HG03342 (cell line): Measurements from ENCODE around the gene YAE1.

ENCODE experiments used
- ATAC-seq: cut with Tn5 transposase; IDR thresholded peaks from one replicate; pipeline ENCODE4 v1.9.1; 2021; ENCODE audit warnings: mild to moderate bottlenecking, moderate library complexity; ENCODE audit not compliant: unreplicated experiment

Gene YAE1

DNA sequence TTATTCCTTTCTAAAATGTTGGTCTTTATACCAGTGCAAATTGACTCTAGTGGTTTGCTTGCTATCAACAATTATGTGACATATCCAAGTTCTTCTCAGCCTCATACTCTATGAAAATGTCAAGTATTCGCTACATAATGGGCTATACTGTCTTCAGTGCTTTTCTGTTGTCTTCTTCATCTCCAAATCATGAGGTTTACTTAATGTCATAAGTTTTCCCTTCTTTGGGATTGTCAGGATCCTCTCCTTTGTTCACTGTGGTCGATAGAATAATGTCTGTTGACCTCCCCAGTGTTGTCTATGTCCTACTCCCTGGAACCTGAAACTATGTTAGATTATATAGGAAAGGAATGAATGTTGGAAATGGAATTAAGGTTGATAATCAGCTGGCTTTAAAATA is 40.7 kb downstream of the YAE1 start:
- ATAC-seq, result no peak

DNA sequence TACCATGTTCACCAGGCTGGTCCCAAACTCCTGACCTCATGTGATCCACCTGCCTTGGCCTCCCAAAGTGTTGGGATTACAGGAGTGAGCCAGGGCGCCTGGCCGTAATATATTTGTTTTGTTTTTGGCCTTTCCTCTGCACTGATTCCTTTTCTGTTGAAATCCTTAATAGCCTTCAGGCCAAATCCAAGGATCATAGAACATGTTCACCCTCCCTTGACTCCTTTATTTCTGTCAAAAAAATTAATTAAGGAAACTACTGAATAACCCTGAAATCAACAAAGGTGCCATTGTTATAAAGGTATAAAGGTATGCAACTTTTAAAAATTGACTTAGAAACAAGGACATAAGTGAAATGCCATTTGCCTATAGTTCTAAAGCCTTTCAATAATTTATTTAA is 41.7 kb downstream of the YAE1 start:
- no peak for ATAC-seq

DNA sequence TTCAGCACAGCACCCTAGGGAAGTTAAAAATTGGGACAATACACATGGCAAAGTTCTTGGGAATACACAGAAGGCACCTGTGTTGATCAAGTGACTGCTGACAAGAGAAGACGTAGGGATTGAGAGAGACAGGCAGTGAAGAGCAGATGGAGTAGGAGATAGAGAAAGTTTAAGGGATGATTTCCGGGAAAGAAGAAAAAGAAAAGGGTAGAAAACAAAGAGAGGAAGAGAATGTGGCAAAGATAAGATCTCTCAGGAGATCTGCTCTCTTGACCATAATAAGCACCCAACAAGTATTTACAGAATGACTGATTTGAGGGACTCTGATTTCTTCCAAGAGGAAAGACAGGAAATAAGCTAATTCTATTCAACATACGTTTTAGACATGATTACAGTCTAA is 42.1 kb downstream of the YAE1 start:
- no peak for ATAC-seq

DNA sequence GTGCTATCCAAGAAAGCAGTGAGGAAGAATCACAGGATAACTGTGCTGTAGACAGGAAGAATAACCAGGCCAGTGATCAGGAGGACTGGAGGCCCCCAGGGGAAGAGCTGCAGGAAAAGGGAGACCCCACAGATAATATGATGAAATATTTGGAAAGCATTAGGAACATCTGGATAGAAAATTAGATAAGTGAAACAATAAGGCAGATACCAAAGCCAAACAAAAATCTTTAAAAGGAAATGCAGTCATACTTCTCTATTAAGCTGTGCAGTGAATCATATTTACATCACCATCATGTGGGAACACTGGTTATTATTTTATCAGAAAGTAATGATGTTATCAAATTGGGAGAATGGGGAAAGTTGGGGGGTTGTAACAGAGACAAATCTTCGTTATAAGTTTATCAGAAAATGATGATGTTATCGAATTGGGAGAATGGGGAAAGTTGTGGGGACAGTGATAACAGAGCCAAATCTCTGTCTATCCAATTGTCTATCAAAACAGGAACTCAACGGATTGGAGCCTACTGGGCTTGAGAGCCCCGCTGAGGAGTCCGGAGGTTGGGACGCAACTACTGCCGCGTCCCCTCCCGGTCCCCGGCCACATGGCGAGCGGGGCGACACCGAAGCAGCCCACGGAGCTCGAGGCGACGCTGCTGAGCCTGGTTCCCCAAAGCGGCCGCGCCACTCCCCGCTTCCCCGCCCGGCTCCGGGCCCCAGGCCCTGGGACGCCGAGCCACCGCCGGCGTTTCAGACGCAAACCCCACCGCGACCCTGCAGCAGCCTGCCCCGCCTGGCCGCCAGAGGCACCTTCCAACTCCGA is 43.1 kb downstream of the YAE1 start:
- ATAC-seq, result no peak

DNA sequence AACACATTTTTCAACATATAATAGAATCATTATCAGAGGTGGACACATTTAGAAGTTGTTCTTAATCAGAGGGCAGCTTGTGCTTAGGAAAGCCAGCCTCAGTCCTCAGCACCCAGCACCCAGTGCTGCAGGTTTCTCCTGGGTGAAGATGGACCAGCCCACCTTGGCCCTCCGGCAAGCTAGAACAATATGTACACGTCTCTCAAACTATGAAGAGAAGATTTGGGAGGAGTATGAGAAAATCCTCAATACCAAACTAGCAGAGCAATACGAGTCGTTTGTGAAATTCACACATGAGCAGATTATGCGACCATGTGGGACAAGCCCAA is 43.7 kb downstream of the YAE1 start:
- no peak for ATAC-seq

DNA sequence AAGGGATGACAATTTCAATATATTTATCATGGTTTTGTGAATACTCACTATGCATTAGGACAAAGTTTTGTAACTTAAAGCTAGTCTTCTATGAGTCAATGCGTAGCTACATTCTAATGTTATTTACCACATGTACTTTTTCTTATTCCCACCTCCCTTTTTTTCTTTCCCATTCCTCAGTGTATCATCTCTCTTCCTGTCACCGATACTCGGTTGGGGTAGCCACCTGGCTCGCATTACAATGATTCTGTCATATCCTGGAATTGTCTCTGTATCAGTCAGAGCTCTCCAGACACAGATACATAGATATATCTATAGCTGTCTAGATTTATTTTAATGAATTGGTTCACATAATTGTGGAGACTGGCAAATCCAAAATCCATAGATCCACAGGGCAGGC is 47.4 kb downstream of the YAE1 start:
- ATAC-seq, result no peak

DNA sequence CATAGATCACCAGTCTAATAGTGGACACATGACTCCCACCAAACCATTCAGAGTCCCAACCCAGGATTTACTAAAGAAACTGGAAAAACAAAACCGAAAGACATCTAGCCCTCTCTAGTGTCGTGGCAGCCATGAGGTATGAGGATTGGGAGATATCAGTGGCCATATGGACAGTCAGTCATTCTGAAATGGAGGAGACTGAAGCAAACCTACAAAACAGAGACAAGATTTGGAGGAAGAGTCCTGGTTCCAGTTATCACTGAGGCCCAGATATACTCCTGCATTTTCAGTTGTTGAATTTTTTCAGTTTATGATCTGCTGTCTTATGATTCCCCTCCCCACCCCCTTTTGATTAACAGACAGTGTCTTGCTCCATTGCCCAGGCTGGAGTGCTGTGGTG is 48.1 kb downstream of the YAE1 start:
- no peak for ATAC-seq

DNA sequence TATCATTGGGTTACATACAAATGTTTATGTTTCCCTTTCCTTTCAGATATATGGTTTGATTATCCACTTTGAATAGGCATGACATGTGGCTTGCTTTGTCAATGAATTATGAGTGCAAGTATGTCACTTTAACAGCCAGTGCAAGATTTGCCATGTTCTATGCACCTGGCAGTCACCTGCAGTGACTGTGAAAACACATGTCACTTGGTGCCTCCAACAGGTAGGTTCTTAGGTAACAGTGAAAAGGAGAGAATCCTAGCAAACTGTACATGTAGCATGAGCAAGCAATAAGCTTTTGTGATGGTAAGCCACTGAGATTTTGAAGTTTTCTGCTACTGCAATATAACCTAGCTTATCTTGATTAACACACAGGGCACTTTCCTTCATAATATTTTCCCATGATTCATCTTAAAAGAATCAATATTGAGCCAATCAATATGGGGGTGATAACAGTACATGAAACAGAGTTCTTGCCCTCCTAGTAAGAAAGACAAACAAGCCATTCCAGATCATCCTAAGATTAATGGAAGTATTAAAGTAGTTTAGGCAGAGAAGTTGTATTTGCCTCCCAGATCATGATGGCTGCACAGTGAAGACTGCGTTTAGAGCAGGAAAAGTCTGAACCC is 49.3 kb downstream of the YAE1 start:
- ATAC-seq, result no peak

DNA sequence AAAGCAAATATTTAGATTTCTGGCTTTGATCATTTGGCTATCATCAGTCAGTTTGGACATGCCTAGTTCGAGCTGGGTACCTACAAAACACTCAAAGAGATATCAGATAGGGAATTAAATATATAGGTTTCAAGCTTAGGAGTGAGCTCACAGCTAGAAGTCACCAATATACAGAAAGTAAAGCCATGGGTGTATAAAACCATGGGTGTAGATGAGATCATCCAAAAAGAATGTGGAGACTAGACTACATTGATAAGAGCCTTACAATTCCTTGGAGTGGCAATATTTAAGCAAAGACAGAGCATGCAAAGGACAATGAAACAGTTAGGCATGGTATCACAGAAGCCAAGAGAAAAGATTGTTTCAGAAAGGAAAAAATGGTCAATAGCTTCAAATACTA is 49.9 kb downstream of the YAE1 start:
- no peak for ATAC-seq

DNA sequence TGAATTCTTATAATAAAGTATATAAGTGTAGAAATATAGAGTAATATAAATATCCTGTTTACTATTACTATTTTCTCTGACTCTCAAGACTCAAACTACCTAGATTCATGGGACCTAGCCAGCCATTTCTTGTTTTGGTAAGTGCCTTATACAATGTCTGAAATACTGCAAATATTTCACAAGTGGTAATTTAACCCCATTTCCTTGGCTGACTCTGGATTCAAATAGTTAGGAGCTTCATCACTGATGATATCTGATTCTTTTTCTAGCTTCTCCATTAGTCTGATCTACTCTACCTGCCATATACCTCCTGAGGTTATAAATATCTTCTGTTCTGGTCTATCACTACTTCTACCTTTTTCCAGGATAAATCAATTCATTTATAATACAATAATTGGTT is 50.8 kb downstream of the YAE1 start:
- ATAC-seq, result no peak

DNA sequence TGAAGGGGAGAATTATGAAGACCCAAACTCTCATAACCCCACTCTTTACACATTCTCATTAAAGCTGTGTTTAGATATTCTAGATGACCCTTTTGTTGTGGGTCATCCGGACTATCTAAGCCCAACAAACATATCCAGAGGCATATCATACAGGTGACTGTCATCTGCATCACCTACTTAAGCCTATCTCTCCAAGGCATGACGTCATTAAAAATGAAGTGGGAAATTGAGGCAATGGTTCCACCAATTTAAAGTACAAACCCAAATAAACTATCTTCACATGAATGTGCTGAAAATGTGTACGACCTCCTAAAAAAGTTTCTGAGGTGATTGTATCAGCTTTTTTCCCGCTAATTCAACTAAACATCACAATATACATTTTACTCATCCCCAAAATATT is 52.7 kb downstream of the YAE1 start:
- no peak for ATAC-seq

DNA sequence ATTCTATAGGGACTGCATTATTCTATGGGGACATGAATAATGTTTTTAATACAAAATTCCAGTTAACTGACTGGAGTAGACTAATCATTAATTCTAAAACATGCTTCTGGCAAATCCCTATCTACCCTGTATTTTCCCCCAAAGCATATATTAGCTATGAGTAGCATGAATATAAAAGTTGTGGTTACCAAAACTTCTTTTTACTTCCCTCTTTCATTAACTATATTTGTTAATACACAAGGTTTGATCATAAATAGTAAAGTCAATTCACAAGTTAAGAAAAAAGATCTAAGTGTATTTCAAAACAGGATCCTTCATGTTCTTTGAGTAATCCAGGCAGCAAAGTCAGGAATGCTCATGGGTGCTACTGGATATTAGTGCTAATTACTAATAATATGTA is 54.3 kb downstream of the YAE1 start:
- no peak for ATAC-seq

DNA sequence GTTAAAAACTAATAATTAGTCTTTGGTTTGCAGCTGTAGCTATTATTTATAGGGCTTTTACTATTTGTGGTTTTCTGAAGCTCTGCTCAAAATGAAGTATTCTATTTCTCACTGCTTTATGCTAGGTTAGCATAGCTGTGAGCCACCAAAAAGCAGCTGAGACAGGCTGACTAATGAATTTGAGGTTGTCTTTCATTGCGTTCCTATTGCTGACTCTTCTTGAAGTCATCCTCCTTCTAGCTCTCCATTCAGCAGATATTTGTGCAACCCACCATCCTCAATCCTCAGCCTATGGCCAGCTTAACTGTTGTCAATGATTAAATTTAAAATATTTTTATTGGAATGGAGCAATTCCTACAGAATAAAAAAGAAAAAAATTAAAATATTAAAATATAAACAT is 55.1 kb downstream of the YAE1 start:
- no peak for ATAC-seq

DNA sequence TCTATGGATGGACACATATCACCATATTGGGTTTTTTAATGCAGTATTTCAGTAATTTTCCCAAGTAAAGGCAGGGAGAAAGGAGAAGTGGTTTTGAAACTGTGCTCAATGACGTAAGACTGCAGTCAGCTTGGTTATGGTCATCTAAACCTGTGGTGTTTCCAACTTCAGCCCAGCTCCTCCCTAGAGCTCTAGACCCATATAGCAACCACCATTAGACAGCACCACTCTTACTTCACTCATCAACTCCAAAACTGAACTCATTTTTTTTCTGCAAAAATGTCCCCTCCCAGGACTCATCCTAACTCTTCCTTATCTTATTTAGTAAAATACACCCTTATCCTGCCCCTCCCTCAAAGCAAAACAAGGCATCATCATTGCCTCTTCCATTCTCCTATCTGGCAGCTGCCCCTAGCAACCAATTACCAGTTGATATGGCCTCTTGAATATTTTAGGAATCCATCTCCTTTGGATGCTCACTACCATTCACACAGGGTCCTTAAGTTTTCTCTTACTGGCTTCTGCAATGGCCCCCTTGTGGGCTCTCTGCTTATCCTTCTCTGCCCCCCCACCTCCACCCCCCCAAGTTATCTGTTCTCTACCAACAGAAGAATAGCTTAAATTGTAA is 55.7 kb downstream of the YAE1 start:
- ATAC-seq, result peak; percentile 30
